A549 (cell line): ENCODE results near the gene ZNF135. TPM values are rescaled to one million over a fixed set of nuclear protein-coding genes. Genes with fewer than 3 reads are reported as not detected.
A peak's percentile ranks its signal among the peaks of the same experiment; 100 is the strongest.

Source experiments
- ATAC-seq, 2 experiments: fragments of 200-7000 bp in 1 of 2; fragments of >200 bp in 1 of 2; cut with Nextera tagmentation in 1 of 2; cut with Tn5 transposase in 1 of 2; 3 replicates each; pipeline versions ENCODE4 v1.8.0 to v1.9.1; 2018 to 2020; ENCODE audit warnings: mild to moderate bottlenecking in 1 of 2, moderate library complexity in 1 of 2
- CTCF ChIA-PET: fragments of 300-600 bp; sonication (Branson Sonifier 250); formaldehyde crosslinking; extraction: SDS; loops from one replicate; lab custom pipeline; 2021; ENCODE audit warnings: antibody characterized with exemption, inconsistent platforms; lab: Yijun Ruan, JAX
- POLR2A ChIA-PET: fragments of 350-600 bp; formaldehyde crosslinking; extraction: SDS; loops from one replicate; lab custom pipeline; 2021; ENCODE audit warnings: antibody characterized with exemption, inconsistent platforms; lab: Yijun Ruan, JAX
- DNase-seq, 2 experiments: peaks; one replicate each; pipeline versions ENCODE4 v3.0.0 to v3.0.0-alpha.2; 2011 to 2016; ENCODE audit warnings: low read depth in 1 of 2, low spot score in 1 of 2
- FAIRE-seq: peaks from 2 replicates; lab custom pipeline; 2011; peaks lifted over from hg19 to GRCh38; lab: Jason Lieb, UNC
- H3K27ac ChIP-seq, 2 experiments: fragments of >200 bp; sonication (Bioruptor Twin); formaldehyde crosslinking; 3 replicates each; pipeline ENCODE4 v1.5.1; 2016 to 2017
- H3K4me1 ChIP-seq: fragments of >200 bp; sonication (Bioruptor Twin); formaldehyde crosslinking; 3 replicates; pipeline ENCODE4 v1.6.1; 2016
- H3K4me2 ChIP-seq: fragments of >200 bp; sonication (Bioruptor Twin); formaldehyde crosslinking; 3 replicates; pipeline ENCODE4 v1.6.1; 2016
- H3K4me3 ChIP-seq: fragments of >200 bp; sonication (Bioruptor Twin); formaldehyde crosslinking; 3 replicates; pipeline ENCODE4 v1.5.1; 2016
- H3K9me3 ChIP-seq: fragments of >200 bp; sonication (Bioruptor Twin); formaldehyde crosslinking; 3 replicates; pipeline ENCODE4 v1.6.1; 2016
- CBX8 ChIP-seq: fragments of 200-600 bp; sonication (generic); IDR thresholded peaks from 2 replicates; pipeline ENCODE4 v1.6.1; 2016
- CEBPB ChIP-seq, 2 experiments: fragments of >200 bp in 1 of 2; sonication (Bioruptor Twin) in 1 of 2; formaldehyde crosslinking in 1 of 2; IDR thresholded peaks; 2 replicates each; pipeline ENCODE4 v1.6.1; 2012 to 2016
- EHF ChIP-seq: fragments of 250-450 bp; sonication (Bioruptor Pico); IDR thresholded peaks from 2 replicates; pipeline ENCODE4 v1.5.0; 2020; ENCODE audit warnings: mild to moderate bottlenecking
- ESRRA ChIP-seq: fragments of 150-350 bp; IDR thresholded peaks from 2 replicates; pipeline ENCODE4 v1.6.1; 2014; ENCODE audit warnings: mild to moderate bottlenecking, low read length, borderline replicate concordance
- FOSL2 ChIP-seq, 2 experiments: fragments of 450-650 bp in 1 of 2; fragments of >200 bp in 1 of 2; sonication (Bioruptor Twin) in 1 of 2; formaldehyde crosslinking; IDR thresholded peaks; 2 replicates each; pipeline versions ENCODE4 v1.5.0 to v1.6.1; 2016 to 2020; ENCODE audit warnings: mild to moderate bottlenecking in 1 of 2, moderate library complexity in 1 of 2
- HDAC2 ChIP-seq: fragments of 200-600 bp; sonication (generic); IDR thresholded peaks from 2 replicates; pipeline ENCODE4 v1.6.1; 2016
- JUN ChIP-seq, 2 experiments: fragments of >200 bp; sonication (Bioruptor Twin); formaldehyde crosslinking; IDR thresholded peaks; 2 replicates in 1 of 2; 3 replicates in 1 of 2; pipeline ENCODE4 v1.6.1; 2016 to 2017
- MAFK ChIP-seq: fragments of 450-650 bp; IDR thresholded peaks from 2 replicates; pipeline ENCODE4 v1.6.1; 2014; ENCODE audit not compliant: partially characterized antibody
- MYC ChIP-seq: IDR thresholded peaks from 2 replicates; pipeline ENCODE4 v1.6.1; 2012; ENCODE audit warnings: mild to moderate bottlenecking, inconsistent platforms, low read length, improper control_type of control experiment, borderline replicate concordance
- NFE2L2 ChIP-seq: fragments of 150-350 bp; conservative IDR thresholded peaks from 2 replicates; pipeline ENCODE4 v1.6.1; 2014; ENCODE audit warnings: low read length
- NR3C1 ChIP-seq: fragments of >200 bp; sonication (Bioruptor Twin); formaldehyde crosslinking; IDR thresholded peaks from 3 replicates; pipeline ENCODE4 v1.6.1; 2017
- PBX3 ChIP-seq: IDR thresholded peaks from 2 replicates; pipeline ENCODE4 v1.6.1; 2012
- PHF8 ChIP-seq: fragments of 200-600 bp; sonication (generic); IDR thresholded peaks from 2 replicates; pipeline ENCODE4 v1.6.1; 2016; ENCODE audit warnings: low read depth, mild to moderate bottlenecking, antibody characterized with exemption, moderate library complexity, borderline replicate concordance
- POLR2A ChIP-seq: IDR thresholded peaks from 2 replicates; pipeline ENCODE4 v1.6.1; 2012; ENCODE audit warnings: mild to moderate bottlenecking, low read length
- RARB ChIP-seq: fragments of 250-450 bp; sonication (Bioruptor Pico); IDR thresholded peaks from 2 replicates; pipeline ENCODE4 v1.8.0; 2021; ENCODE audit warnings: mild to moderate bottlenecking, moderate library complexity
- SREBF2 ChIP-seq: fragments of 450-650 bp; IDR thresholded peaks from 2 replicates; pipeline ENCODE4 v1.6.1; 2014; ENCODE audit warnings: mild to moderate bottlenecking, moderate library complexity
- WGBS: methylation state at CpG from one replicate; pipeline ENCODE4 v1.1.6; 2017; ENCODE audit errors: missing lambda C conversion rate; 5-methylcytosine and 5-hydroxymethylcytosine counted together
- polyA minus RNA-seq: library from RNA; depleted of rRNA, polyadenylated mRNA; stranded (reverse); fragments of >200 nt; gene quantifications from 2 replicates; pipeline ENCODE4 v1.2.3, GENCODE V29; 2011; rRNA and poly(A)+ RNA removed
- polyA plus RNA-seq, 4 experiments: library from polyadenylated mRNA; depleted of rRNA in 3 of 4; stranded (reverse); fragments of >200 nt; fragmentation: RNase III in 1 of 4; extraction: RNeasy Plus Mini Kit Qiagen cat#74134 plus additional on column Dnase treatment in 1 of 4; gene quantifications; 2 replicates in 3 of 4; 3 replicates in 1 of 4; pipeline ENCODE4 v1.2.3, GENCODE V29; 2011 to 2017
- TF ChIP-seq, protein P1 (sequence below): IDR thresholded peaks from 2 replicates; pipeline ENCODE4 v1.6.1; 2012
- TF ChIP-seq, protein P2 (sequence below): fragments of >200 bp; sonication (Bioruptor Twin); formaldehyde crosslinking; IDR thresholded peaks from 3 replicates; pipeline ENCODE4 v1.6.1; 2016

Gene ZNF135
- polyA plus RNA-seq (2011; rRNA removed) (not detected in 2 replicates), polyA plus RNA-seq (2017; fragmentation: RNase III; extraction: RNeasy Plus Mini Kit Qiagen cat#74134 plus additional on column Dnase treatment) (not detected in 3 replicates), polyA minus RNA-seq (not detected in 2 replicates)
- not detected in 2 replicates for polyA plus RNA-seq (2012; cell fraction: cytosol; rRNA removed)
- polyA plus RNA-seq (2012; cell fraction: nucleus; rRNA removed) = not detected in 2 replicates

DNA sequence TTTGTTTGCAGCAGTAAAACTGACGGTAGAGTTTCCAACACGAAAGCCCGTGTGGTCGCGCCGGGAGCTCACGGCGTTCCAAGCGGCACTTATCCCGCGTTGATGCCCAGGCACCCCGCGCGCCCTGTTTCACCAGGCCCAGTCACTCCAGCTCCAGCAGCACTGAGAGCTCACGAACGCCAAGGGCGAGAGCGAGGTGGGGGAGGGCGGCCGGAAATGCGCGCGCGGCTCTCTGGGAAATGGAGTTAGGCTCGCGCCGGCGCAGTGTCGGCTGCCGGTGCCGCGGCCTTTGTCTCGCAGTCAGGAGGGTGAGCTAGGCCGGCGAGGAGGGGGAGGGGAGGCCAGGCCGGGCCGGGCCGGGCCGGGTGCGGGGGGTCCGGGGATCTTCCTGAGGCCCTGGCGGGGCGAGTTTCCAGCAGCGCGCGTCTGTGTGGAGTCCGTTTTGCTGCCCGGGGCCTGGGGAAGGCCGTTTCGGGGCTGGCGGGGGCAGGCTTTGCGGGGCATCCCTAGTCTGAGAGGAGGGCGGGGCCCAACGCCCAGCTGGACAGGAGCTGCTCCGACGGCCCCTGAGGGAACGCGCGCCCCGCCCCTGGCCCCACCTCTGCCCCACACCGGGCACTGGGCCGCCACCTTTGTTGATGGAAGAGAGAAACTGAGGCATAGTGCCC lies at the start of gene ZNF135:
ZNF135 (plus strand) TSS at position 280 of the 668 bp plus-strand sequence. CDS start 721 bp downstream, outside the sequence.
- no peak within 1 kb of the TSS for H3K4me3 ChIP-seq
- no peak for DNase-seq
- H3K27ac ChIP-seq = no peak within 1 kb of the TSS
- ChIA-PET CTCF (interaction anchor here (1.1 kb wide), 1 partner anchor 16 kb away, joined by 5 read pairs; no protein-coding TSS in a partner anchor), POLR2A (interaction anchor here (0.6 kb wide), 1 partner anchor 41 kb away, joined by 3 read pairs; no protein-coding TSS in a partner anchor)
- TF ChIP-seq HDAC2 (no peak), CEBPB (IDR thresholded peaks at IDR 0.05) (no peak), NFE2L2 (no peak), JUN (IDR thresholded peaks at IDR 0.05) (no peak), MAFK (no peak), EHF (no peak), SREBF2 (no peak), POLR2A (no peak)
- TF ChIP-seq, protein P1, sequence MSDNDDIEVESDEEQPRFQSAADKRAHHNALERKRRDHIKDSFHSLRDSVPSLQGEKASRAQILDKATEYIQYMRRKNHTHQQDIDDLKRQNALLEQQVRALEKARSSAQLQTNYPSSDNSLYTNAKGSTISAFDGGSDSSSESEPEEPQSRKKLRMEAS = no peak
- TF ChIP-seq, protein P2, sequence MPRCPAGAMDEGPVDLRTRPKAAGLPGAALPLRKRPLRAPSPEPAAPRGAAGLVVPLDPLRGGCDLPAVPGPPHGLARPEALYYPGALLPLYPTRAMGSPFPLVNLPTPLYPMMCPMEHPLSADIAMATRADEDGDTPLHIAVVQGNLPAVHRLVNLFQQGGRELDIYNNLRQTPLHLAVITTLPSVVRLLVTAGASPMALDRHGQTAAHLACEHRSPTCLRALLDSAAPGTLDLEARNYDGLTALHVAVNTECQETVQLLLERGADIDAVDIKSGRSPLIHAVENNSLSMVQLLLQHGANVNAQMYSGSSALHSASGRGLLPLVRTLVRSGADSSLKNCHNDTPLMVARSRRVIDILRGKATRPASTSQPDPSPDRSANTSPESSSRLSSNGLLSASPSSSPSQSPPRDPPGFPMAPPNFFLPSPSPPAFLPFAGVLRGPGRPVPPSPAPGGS = no peak
- no peak within 1 kb of the TSS for H3K4me2 ChIP-seq
- no peaks in the 10 kb centered on the region for H3K4me1 ChIP-seq
- FAIRE-seq = no peak
- ATAC-seq = no peak
- 68% methylated on average over 34 of the region's 62 CpGs for WGBS
- H3K9me3 ChIP-seq = peaks cover 85% of the 10 kb centered on the region

- ATAC-seq (no peak), DNase-seq (no peak), FAIRE-seq (no peak)
- ChIA-PET CTCF (no interaction called here), POLR2A (no interaction called here)
- WGBS = 57% methylated on average over 21 of the region's 21 CpGs
- TF ChIP-seq RARB (CRISPR knock-in tag) (no peak), ESRRA (no peak), NR3C1 (no peak), POLR2A (no peak), MYC (no peak)
- Histone ChIP-seq H3K4me1 (no peaks in the 10 kb centered on the region), H3K4me3 (0 out of 3 replicates have a peak overlapping the region, but pooled peaks have one; percentile 20), H3K4me2 (0 out of 3 replicates have a peak overlapping the region, but pooled peaks have one; percentile 23), H3K9me3 (peaks cover 92% of the 10 kb centered on the region), H3K27ac (no peak overlapping the region)
Observed at GRCh38 chr19:58009301-58009665, 49.8 kb upstream of the ZNF135 start.

- H3K4me2 ChIP-seq = peak overlapping the region; percentile 23; the same call in 1 of the 3 replicates
- no peak overlapping the region for H3K27ac ChIP-seq
- no peaks in the 10 kb centered on the region for H3K4me1 ChIP-seq
- FAIRE-seq (no peak), DNase-seq (peak; percentile 17 to 77), ATAC-seq (peak; percentile 54 to 87; a peak in 4 of 6 replicates)
- H3K4me3 ChIP-seq = peak overlapping the region; percentile 20; the same call in 1 of the 3 replicates
- peaks cover 89% of the 10 kb centered on the region for H3K9me3 ChIP-seq
- ChIA-PET CTCF (interaction anchor here (0.6 kb wide), 1 partner anchor 45 kb away, joined by 3 read pairs; no protein-coding TSS in a partner anchor), POLR2A (no interaction called here)
- TF ChIP-seq CBX8 = no peak
- no peak for TF ChIP-seq SREBF2
- no peak for TF ChIP-seq PHF8
- no peak for TF ChIP-seq EHF
- no peak for TF ChIP-seq JUN (IDR thresholded peaks at IDR 0.05)
- TF ChIP-seq ESRRA = no peak
- no peak for TF ChIP-seq PBX3
- no peak for TF ChIP-seq FOSL2 (IDR thresholded peaks at IDR 0.05)
- no peak for TF ChIP-seq FOSL2 (CRISPR knock-in tag; IDR thresholded peaks at IDR 0.05)
- TF ChIP-seq RARB (CRISPR knock-in tag) = no peak
- no peak for TF ChIP-seq MAFK
- WGBS = 58% methylated on average over 39 of the region's 41 CpGs
Observed at GRCh38 chr19:58009666-58010301, 49.3 kb upstream of the ZNF135 start.
